ENCODE measurements around the gene ITPK1.

DNA sequence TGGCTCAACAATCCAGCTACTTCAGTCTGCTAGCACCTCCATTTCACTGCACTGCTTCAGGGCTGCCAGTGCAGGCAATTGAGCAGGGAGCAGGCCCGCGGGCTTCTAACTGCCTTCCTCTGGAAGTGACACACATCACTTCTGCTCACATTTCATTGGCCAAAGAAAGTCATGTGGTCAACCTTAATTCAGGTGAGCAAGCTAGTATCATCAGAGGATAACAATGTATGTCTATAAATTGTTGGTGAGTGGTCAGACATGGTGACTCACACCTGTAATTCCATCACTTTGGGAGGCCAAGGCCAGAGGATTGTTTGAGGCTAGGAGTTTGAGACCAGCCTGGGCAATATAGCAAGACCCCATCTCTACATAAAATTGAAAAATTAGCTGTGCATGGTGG, 215.1 kb downstream of the ITPK1 start:
- TF ChIP-seq EZH2 (IDR thresholded peaks at IDR 0.05; ENCODE audit: insufficient read depth, poor library complexity, severe bottlenecking) (no peak), EZH2phosphoT487 (IDR thresholded peaks at IDR 0.05; ENCODE audit: insufficient read depth, low read depth) (no peak)

Data from GM23248 (cell line).